Activated naive CD4-positive, alpha-beta T cell treated with anti-CD3 and anti-CD28 coated beads, Interleukin-2, amount 10 ng/mL, durations not matched to agents 7 days and 5 days (primary cell): Measurements from ENCODE around the gene MST1.

Experiments used
- CTCF ChIA-PET: fragments of 350-600 bp; sonication (Branson Sonifier 250); formaldehyde crosslinking; loops from one replicate; lab custom pipeline; 2021; ENCODE audit warnings: antibody characterized with exemption; lab: Charles Lee
- DNase-seq: peaks from one replicate; pipeline ENCODE4 v3.0.0-alpha.2; 2020
- H3K27ac Mint-ChIP-seq: one replicate; pipeline ENCODE4 v1.8.0; 2021; ENCODE audit warnings: mild to moderate bottlenecking, moderate library complexity, mixed read lengths
- H3K27me3 Mint-ChIP-seq: one replicate; pipeline ENCODE4 v1.8.0; 2021; ENCODE audit warnings: mild to moderate bottlenecking, mixed read lengths
- H3K36me3 Mint-ChIP-seq: one replicate; pipeline ENCODE4 v1.8.0; 2021; ENCODE audit warnings: mixed read lengths
- H3K4me1 Mint-ChIP-seq: one replicate; pipeline ENCODE4 v1.8.0; 2021; ENCODE audit warnings: mixed read lengths
- H3K4me3 Mint-ChIP-seq: one replicate; pipeline ENCODE4 v1.8.0; 2021; ENCODE audit warnings: mild to moderate bottlenecking, moderate library complexity, mixed read lengths
- H3K9me3 Mint-ChIP-seq: one replicate; pipeline ENCODE4 v1.8.0; 2021; ENCODE audit warnings: mixed read lengths

Gene MST1

DNA sequence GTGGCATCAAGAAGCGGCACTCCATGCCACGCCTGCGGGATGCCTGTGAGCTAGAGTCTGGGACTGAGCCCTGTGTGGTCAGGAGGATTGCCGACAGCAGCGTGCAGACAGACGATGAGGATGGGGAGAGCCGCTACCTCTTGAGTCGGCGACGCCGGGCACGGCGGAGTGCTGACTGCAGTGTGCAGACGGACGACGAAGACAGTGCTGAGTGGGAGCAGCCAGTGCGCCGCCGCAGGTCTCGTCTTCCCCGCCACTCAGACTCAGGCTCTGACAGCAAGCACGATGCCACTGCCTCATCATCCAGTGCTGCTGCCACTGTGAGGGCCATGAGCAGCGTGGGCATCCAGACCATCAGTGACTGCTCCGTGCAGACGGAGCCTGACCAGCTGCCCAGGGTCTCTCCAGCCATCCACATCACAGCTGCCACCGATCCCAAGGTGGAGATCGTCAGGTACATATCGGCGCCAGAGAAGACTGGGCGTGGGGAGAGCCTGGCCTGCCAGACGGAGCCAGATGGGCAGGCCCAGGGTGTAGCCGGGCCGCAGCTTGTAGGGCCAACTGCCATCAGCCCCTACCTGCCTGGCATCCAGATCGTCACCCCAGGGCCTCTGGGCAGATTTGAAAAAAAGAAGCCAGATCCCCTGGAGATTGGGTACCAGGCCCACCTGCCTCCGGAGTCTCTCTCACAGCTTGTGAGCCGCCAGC lies 31.9 kb downstream of the MST1 start:
- DNase-seq = no peak
- Mint-ChIP-seq H3K36me3 (no peaks in the 10 kb centered on the region), H3K4me3 (no peak overlapping the region), H3K9me3 (no peaks in the 10 kb centered on the region), H3K27me3 (peaks cover 10% of the 10 kb centered on the region), H3K27ac (no peak overlapping the region), H3K4me1 (no peaks in the 10 kb centered on the region)
- CTCF ChIA-PET = interaction anchor here (0.9 to 1.0 kb wide), 2 partner anchors 118 to 360 kb away, joined by 3 read pairs; no protein-coding TSS in a partner anchor

- Mint-ChIP-seq H3K4me3 (no peak overlapping the region), H3K4me1 (no peaks in the 10 kb centered on the region), H3K36me3 (no peaks in the 10 kb centered on the region), H3K27ac (no peak overlapping the region), H3K27me3 (peaks cover 10% of the 10 kb centered on the region), H3K9me3 (no peaks in the 10 kb centered on the region)
- CTCF ChIA-PET = interaction anchor here (0.8 to 1.5 kb wide), 3 partner anchors 16 to 119 kb away, joined by 3 to 10 read pairs (median 3); no protein-coding TSS in a partner anchor
- DNase-seq = no peak
These were observed 32.6 kb downstream of the MST1 start for GRCh38 chr3:49656541-49657112.

GRCh38 chr3:49655731-49656285 lies 33.5 kb downstream of the MST1 start:
- Mint-ChIP-seq H3K4me3 (no peak overlapping the region), H3K4me1 (no peaks in the 10 kb centered on the region), H3K27me3 (peaks cover 10% of the 10 kb centered on the region), H3K9me3 (no peaks in the 10 kb centered on the region), H3K27ac (no peak overlapping the region), H3K36me3 (no peaks in the 10 kb centered on the region)
- CTCF ChIA-PET = interaction anchor here (0.6 to 1.5 kb wide), 4 partner anchors 17 to 118 kb away, joined by 3 to 10 read pairs (median 3); no protein-coding TSS in a partner anchor
- DNase-seq = no peak

DNA sequence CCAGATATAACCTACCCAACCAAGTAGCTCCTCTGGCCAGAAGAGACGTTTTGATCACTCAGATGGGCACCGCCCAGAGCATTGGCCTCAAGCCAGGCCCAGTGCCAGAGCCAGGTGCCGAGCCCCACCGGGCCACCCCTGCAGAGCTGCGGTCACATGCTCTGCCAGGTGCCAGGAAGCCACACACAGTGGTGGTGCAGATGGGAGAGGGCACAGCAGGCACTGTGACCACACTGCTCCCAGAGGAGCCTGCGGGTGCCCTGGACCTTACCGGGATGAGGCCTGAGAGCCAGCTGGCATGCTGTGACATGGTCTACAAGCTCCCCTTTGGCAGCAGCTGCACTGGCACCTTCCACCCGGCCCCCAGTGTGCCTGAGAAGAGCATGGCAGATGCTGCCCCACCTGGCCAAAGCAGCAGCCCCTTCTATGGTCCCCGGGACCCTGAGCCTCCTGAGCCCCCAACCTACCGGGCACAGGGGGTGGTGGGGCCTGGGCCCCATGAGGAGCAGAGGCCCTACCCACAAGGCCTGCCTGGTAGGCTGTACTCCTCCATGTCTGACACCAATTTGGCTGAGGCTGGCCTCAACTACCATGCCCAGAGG lies 34.2 kb downstream of the MST1 start:
- no peaks in the 10 kb centered on the region for H3K36me3 Mint-ChIP-seq
- no peak overlapping the region for H3K4me3 Mint-ChIP-seq
- no peaks in the 10 kb centered on the region for H3K9me3 Mint-ChIP-seq
- no peaks in the 10 kb centered on the region for H3K4me1 Mint-ChIP-seq
- no peak for DNase-seq
- CTCF ChIA-PET = interaction anchor here (1.5 kb wide), 1 partner anchor 18 kb away, joined by 3 read pairs; no protein-coding TSS in a partner anchor
- peaks cover 10% of the 10 kb centered on the region for H3K27me3 Mint-ChIP-seq
- no peak overlapping the region for H3K27ac Mint-ChIP-seq

GRCh38 chr3:49654176-49654825 lies 35.0 kb downstream of the MST1 start:
- H3K4me3 Mint-ChIP-seq = no peak overlapping the region
- no peak for DNase-seq
- CTCF ChIA-PET = no interaction called here
- no peak overlapping the region for H3K27ac Mint-ChIP-seq
- no peaks in the 10 kb centered on the region for H3K4me1 Mint-ChIP-seq
- H3K9me3 Mint-ChIP-seq = no peaks in the 10 kb centered on the region
- no peaks in the 10 kb centered on the region for H3K36me3 Mint-ChIP-seq
- H3K27me3 Mint-ChIP-seq = peaks cover 10% of the 10 kb centered on the region

- CTCF ChIA-PET = interaction anchor here (1.3 kb wide), 1 partner anchor 18 kb away, joined by 3 read pairs; no protein-coding TSS in a partner anchor
- no peak for DNase-seq
These were observed 35.7 kb downstream of the MST1 start for GRCh38 chr3:49653621-49654020.

DNA sequence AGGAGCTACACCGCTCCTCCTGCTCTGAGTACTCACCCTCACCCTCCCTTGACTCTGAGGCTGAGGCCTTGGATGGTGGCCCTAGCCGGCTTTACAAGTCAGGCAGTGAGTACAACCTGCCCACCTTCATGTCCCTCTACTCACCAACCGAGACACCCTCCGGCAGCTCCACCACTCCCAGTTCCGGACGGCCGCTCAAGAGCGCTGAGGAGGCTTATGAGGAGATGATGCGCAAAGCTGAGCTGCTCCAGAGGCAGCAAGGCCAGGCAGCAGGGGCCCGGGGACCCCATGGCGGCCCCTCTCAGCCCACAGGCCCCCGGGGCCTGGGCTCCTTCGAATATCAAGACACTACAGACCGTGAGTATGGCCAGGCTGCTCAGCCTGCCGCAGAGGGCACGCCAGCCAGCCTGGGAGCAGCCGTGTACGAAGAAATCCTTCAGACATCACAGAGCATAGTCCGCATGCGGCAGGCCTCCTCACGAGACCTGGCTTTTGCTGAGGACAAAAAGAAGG lies 36.3 kb downstream of the MST1 start:
- Mint-ChIP-seq H3K27ac (no peak overlapping the region), H3K27me3 (peaks cover 10% of the 10 kb centered on the region), H3K4me3 (no peak overlapping the region), H3K4me1 (peaks cover under 1% of the 10 kb centered on the region), H3K9me3 (no peaks in the 10 kb centered on the region), H3K36me3 (no peaks in the 10 kb centered on the region)
- CTCF ChIA-PET = interaction anchor here (1.3 to 1.4 kb wide), 2 partner anchors 19 to 113 kb away, joined by 3 to 4 read pairs; no protein-coding TSS in a partner anchor
- no peak for DNase-seq

More at GRCh38 chr3:49653621-49654020, 35.7 kb downstream of the MST1 start:
- Mint-ChIP-seq H3K9me3 (no peaks in the 10 kb centered on the region), H3K27me3 (peaks cover 10% of the 10 kb centered on the region), H3K27ac (no peak overlapping the region), H3K36me3 (no peaks in the 10 kb centered on the region), H3K4me1 (no peaks in the 10 kb centered on the region), H3K4me3 (no peak overlapping the region)

DNA sequence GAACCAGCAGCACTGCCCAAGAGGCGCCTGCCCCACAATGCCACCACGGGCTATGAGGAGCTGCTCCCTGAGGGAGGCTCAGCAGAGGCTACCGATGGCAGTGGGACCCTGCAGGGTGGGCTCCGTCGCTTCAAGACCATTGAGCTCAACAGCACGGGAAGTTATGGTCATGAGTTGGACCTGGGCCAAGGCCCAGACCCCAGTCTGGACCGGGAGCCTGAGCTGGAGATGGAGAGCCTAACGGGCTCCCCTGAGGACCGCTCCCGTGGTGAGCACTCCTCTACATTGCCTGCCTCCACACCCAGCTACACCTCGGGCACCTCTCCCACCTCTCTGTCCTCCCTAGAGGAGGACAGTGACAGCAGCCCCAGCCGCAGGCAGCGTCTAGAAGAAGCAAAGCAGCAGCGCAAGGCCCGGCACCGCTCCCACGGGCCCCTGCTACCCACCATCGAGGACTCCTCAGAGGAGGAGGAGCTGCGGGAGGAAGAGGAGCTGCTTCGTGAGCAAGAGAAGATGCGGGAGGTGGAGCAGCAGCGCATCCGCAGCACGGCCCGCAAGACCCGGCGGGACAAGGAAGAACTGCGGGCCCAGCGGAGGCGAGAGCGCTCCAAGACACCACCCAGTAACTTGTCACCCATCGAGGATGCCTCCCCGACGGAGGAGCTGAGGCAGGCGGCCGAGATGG lies 36.9 kb downstream of the MST1 start:
- Mint-ChIP-seq H3K27ac (no peak overlapping the region), H3K4me3 (no peak overlapping the region), H3K27me3 (peaks cover 10% of the 10 kb centered on the region), H3K36me3 (no peaks in the 10 kb centered on the region), H3K4me1 (peaks cover 4% of the 10 kb centered on the region), H3K9me3 (no peaks in the 10 kb centered on the region)
- no peak for DNase-seq
- CTCF ChIA-PET = interaction anchor here (1.3 to 1.4 kb wide), 2 partner anchors 19 to 113 kb away, joined by 3 to 4 read pairs; no protein-coding TSS in a partner anchor

DNA sequence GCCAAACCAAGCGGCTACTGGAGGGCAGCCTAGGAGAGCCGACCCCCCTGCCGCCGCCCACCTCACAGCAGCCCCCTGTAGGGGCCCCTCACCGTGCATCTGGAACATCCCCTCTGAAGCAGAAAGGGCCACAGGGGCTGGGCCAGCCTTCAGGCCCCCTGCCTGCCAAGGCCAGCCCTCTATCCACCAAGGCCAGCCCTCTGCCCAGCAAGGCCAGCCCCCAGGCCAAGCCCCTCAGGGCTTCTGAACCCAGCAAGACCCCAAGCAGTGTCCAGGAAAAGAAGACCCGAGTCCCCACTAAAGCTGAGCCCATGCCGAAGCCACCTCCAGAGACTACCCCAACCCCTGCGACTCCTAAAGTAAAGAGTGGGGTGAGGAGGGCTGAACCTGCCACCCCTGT lies 38.6 kb downstream of the MST1 start:
- H3K4me3 Mint-ChIP-seq = no peak overlapping the region
- H3K9me3 Mint-ChIP-seq = no peaks in the 10 kb centered on the region
- H3K27me3 Mint-ChIP-seq = no peaks in the 10 kb centered on the region
- no peaks in the 10 kb centered on the region for H3K36me3 Mint-ChIP-seq
- no peak overlapping the region for H3K27ac Mint-ChIP-seq
- CTCF ChIA-PET = no interaction called here
- no peak for DNase-seq
- peaks cover 4% of the 10 kb centered on the region for H3K4me1 Mint-ChIP-seq

DNA sequence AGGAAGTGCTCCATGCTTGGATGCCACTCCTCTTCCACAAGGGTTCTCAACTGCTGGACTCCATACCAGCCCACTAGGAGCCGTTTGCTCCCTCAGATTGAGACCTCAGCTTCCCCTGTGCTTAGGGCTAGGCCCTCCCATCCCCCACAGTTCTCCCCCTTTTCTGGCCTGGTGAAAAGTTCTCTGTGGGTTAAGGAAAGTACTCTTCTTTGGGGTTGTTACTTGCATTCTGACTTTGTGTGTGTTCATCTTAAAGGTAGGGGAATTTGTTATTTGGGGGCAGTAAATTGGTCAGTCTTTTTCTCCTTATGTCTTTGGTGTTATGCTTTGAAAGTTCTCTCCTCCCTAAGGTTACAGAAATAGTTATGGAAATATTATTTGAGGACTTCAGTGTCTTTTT lies 39.1 kb downstream of the MST1 start:
- no peak for DNase-seq
- CTCF ChIA-PET = no interaction called here
- no peaks in the 10 kb centered on the region for H3K9me3 Mint-ChIP-seq
- H3K4me3 Mint-ChIP-seq = no peak overlapping the region
- no peaks in the 10 kb centered on the region for H3K36me3 Mint-ChIP-seq
- no peak overlapping the region for H3K27ac Mint-ChIP-seq
- peaks cover 4% of the 10 kb centered on the region for H3K4me1 Mint-ChIP-seq
- H3K27me3 Mint-ChIP-seq = no peaks in the 10 kb centered on the region

DNA sequence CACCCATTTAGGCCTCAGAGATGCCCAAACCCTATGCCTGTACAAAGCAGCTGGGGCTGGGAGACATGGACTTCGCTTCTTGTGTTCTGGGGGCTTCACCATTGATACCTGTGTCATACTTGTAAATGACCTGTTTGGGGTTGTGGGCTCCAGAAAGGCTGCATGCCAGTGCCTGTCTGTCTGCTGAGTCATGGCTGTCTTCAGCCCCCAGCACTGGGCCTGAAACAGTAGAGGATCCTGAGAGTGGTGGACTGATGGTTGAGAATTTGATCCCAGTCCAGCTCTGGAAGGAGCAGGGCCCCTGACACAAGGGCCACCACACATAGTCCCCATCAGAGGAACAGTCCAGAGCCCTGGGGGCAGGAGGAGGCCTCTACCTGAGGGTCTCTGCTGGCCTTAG lies 39.7 kb downstream of the MST1 start:
- H3K27ac Mint-ChIP-seq = no peak overlapping the region
- no peak for DNase-seq
- H3K4me3 Mint-ChIP-seq = no peak overlapping the region
- CTCF ChIA-PET = no interaction called here
- H3K27me3 Mint-ChIP-seq = no peaks in the 10 kb centered on the region
- no peaks in the 10 kb centered on the region for H3K36me3 Mint-ChIP-seq
- H3K4me1 Mint-ChIP-seq = peaks cover 4% of the 10 kb centered on the region
- no peaks in the 10 kb centered on the region for H3K9me3 Mint-ChIP-seq

- CTCF ChIA-PET = interaction anchor here (0.6 to 1.1 kb wide), 2 partner anchors 11 to 109 kb away, joined by 3 read pairs; no protein-coding TSS in a partner anchor
- Mint-ChIP-seq H3K4me3 (no peak overlapping the region), H3K27ac (no peak overlapping the region), H3K9me3 (no peaks in the 10 kb centered on the region), H3K36me3 (no peaks in the 10 kb centered on the region), H3K27me3 (no peaks in the 10 kb centered on the region), H3K4me1 (peaks cover 4% of the 10 kb centered on the region)
- no peak for DNase-seq
These were observed 40.8 kb downstream of the MST1 start for GRCh38 chr3:49648354-49649019.

GRCh38 chr3:49647741-49648140 lies 41.5 kb downstream of the MST1 start:
- H3K9me3 Mint-ChIP-seq = no peaks in the 10 kb centered on the region
- CTCF ChIA-PET = interaction anchor here (1.1 kb wide), 1 partner anchor 108 kb away, joined by 3 read pairs; no protein-coding TSS in a partner anchor
- H3K36me3 Mint-ChIP-seq = no peaks in the 10 kb centered on the region

More at GRCh38 chr3:49647741-49648140, 41.5 kb downstream of the MST1 start:
- H3K4me3 Mint-ChIP-seq = no peak overlapping the region
- DNase-seq = no peak
- no peaks in the 10 kb centered on the region for H3K27me3 Mint-ChIP-seq
- H3K27ac Mint-ChIP-seq = no peak overlapping the region
- H3K4me1 Mint-ChIP-seq = peaks cover 4% of the 10 kb centered on the region
